Transverse colon (tissue), 4 donors: ENCODE measurements around the gene ALK. TPM values are rescaled to one million over a fixed set of nuclear protein-coding genes. Genes with fewer than 3 reads are reported as not detected.

Source experiments
- DNase-seq: peaks from one replicate; pipeline ENCODE4 v3.0.0-alpha.2; 2019
- H3K27ac ChIP-seq, 4 donors: fragments of 200-600 bp; sonication (generic); 2 replicates each; pipeline ENCODE4 v1.5.1; 2016 to 2018; ENCODE audit warnings: inconsistent platforms in 4 of 4
- H3K27me3 ChIP-seq: fragments of 200-600 bp; sonication (generic); 2 replicates; pipeline ENCODE4 v1.5.1; 2017; ENCODE audit warnings: inconsistent platforms
- H3K36me3 ChIP-seq, 4 donors: fragments of 200-600 bp; sonication (generic); 2 replicates each; pipeline ENCODE4 v1.5.1; 2017 to 2019; ENCODE audit warnings: inconsistent platforms in 4 of 4
- H3K4me1 ChIP-seq, 4 donors: fragments of 200-600 bp; sonication (generic); 2 replicates each; pipeline ENCODE4 v1.5.1; 2017 to 2020; ENCODE audit warnings: inconsistent platforms in 4 of 4
- H3K4me3 ChIP-seq, 4 donors: fragments of 200-600 bp; sonication (generic); 1 replicate in 1 of 4; 2 replicates in 3 of 4; pipeline versions ENCODE4 v1.5.1 to v1.6.1; 2017 to 2019; ENCODE audit warnings: inconsistent platforms in 4 of 4
- H3K9me3 ChIP-seq, 2 donors: fragments of 200-600 bp; sonication (generic); 2 replicates each; pipeline ENCODE4 v1.5.1; 2017 to 2019; ENCODE audit warnings: inconsistent platforms in 2 of 2
- EP300 ChIP-seq: sonication (generic); formaldehyde crosslinking; IDR thresholded peaks from one replicate; pipeline ENCODE4 v1.6.1; 2017; ENCODE audit warnings: antibody characterized with exemption, low read depth
- POLR2A ChIP-seq: fragments of 450-650 bp; IDR thresholded peaks from one replicate; pipeline ENCODE4 v1.6.1; 2016; ENCODE audit warnings: antibody characterized with exemption, mild to moderate bottlenecking, moderate library complexity
- POLR2AphosphoS5 ChIP-seq, 3 donors: sonication (generic); formaldehyde crosslinking; IDR thresholded peaks; one replicate each; pipeline ENCODE4 v1.6.1; 2016; ENCODE audit warnings: antibody characterized with exemption in 3 of 3
- WGBS, 2 donors: methylation state at CpG; one replicate each; pipeline ENCODE4 v1.1.5; 2018; ENCODE audit warnings: low coverage in 1 of 2; 5-methylcytosine and 5-hydroxymethylcytosine counted together
- in situ Hi-C, 4 donors: fragments of 200-750 bp; cut with MboI; loops; one replicate each; pipeline versions ENCODE4 v1.15.0 to v1.15.1; 2017; ENCODE audit warnings: low sequenced_read_pairs in 3 of 4, low pct_ligation_motif_present in 1 of 4, low pct_unique_long_range_greater_than_20kb in 1 of 4
- intact Hi-C: fragments of 100-400 bp; cut with DNase I; formaldehyde crosslinking; loops from one replicate; pipeline ENCODE4 v1.15.1; 2023; ENCODE audit warnings: low total_unique reads
- total RNA-seq, 4 donors: library from RNA; depleted of rRNA; stranded (reverse); fragments of >200 nt; gene quantifications; one replicate each; pipeline ENCODE4 v1.1.0, GENCODE V29; 2016
- TF ChIP-seq, protein P1 (sequence below), 5 experiments: fragments of 200-600 bp in 3 of 5; fragments of 450-650 bp in 2 of 5; sonication (generic) in 3 of 5; IDR thresholded peaks; 1 replicate in 2 of 5; 2 replicates in 3 of 5; pipeline ENCODE4 v1.5.1; 2016 to 2017; ENCODE audit warnings: antibody characterized with exemption in 5 of 5, inconsistent platforms in 3 of 5, mild to moderate bottlenecking in 2 of 5, moderate library complexity in 1 of 5

Gene ALK
- total RNA-seq, 4 donors from 2014 or later: 0.32 to 0.82 TPM; not detected in 2

DNA sequence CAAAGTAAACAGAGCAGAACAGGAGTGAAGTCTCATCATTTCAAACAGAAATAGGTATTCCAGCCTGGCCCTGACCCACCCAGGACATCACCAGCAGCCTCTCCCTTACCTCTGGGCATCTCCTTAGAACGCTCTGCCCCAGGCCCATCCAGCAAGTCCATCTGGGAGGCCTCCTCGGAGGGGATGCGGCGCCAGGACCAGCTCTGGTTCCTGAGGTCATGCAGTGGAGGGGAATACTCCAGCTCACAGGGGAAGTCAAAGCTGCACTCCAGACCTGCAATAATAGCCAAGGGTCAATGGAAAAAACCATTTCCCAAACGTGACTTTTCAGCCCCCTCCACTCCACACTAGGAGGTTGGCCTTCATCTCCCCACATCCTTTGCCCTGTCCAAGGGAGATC is 226.6 kb downstream of the ALK start:
- Histone ChIP-seq H3K36me3 (no peaks in the 10 kb centered on the region), H3K27me3 (no peaks in the 10 kb centered on the region), H3K4me1 (no peaks in the 10 kb centered on the region), H3K4me3 (no peak overlapping the region), H3K9me3 (no peaks in the 10 kb centered on the region), H3K27ac (no peak overlapping the region)
- intact Hi-C loops (no loop called here), in situ Hi-C loops (no loop called here)
- WGBS, 2 donors: 85% methylated on average over 5 of the region's 5 CpGs; no CpG with 5 or more reads in 1 of the 2 donors
- DNase-seq: no peak
- TF ChIP-seq EP300: no peak
- no peak for TF ChIP-seq POLR2AphosphoS5 (IDR thresholded peaks at IDR 0.05)
- no peak for TF ChIP-seq POLR2A
- TF ChIP-seq, protein P1, sequence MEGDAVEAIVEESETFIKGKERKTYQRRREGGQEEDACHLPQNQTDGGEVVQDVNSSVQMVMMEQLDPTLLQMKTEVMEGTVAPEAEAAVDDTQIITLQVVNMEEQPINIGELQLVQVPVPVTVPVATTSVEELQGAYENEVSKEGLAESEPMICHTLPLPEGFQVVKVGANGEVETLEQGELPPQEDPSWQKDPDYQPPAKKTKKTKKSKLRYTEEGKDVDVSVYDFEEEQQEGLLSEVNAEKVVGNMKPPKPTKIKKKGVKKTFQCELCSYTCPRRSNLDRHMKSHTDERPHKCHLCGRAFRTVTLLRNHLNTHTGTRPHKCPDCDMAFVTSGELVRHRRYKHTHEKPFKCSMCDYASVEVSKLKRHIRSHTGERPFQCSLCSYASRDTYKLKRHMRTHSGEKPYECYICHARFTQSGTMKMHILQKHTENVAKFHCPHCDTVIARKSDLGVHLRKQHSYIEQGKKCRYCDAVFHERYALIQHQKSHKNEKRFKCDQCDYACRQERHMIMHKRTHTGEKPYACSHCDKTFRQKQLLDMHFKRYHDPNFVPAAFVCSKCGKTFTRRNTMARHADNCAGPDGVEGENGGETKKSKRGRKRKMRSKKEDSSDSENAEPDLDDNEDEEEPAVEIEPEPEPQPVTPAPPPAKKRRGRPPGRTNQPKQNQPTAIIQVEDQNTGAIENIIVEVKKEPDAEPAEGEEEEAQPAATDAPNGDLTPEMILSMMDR (IDR thresholded peaks at IDR 0.05): no peak

- TF ChIP-seq POLR2AphosphoS5 (IDR thresholded peaks at IDR 0.05) (no peak), EP300 (no peak), POLR2A (no peak)
- TF ChIP-seq, protein P1 (IDR thresholded peaks at IDR 0.05): no peak
- no peak overlapping the region for H3K27ac ChIP-seq
- H3K27me3 ChIP-seq: no peaks in the 10 kb centered on the region
- no peaks in the 10 kb centered on the region for H3K9me3 ChIP-seq
- DNase-seq: no peak
- 93 to 96% methylated on average over 2 of the region's 2 CpGs for WGBS, 2 donors
- in situ Hi-C loops: no loop called here
- H3K4me1 ChIP-seq: no peaks in the 10 kb centered on the region
- no peak overlapping the region for H3K4me3 ChIP-seq
- intact Hi-C loops: no loop called here
- no peaks in the 10 kb centered on the region for H3K36me3 ChIP-seq
Observed at GRCh38 chr2:29691391-29691950, 229.9 kb downstream of the ALK start.

GRCh38 chr2:29689666-29690065 is 231.7 kb downstream of the ALK start:
- Histone ChIP-seq H3K27me3 (no peaks in the 10 kb centered on the region), H3K9me3 (no peaks in the 10 kb centered on the region), H3K27ac (no peak overlapping the region), H3K4me1 (no peaks in the 10 kb centered on the region), H3K36me3 (no peaks in the 10 kb centered on the region), H3K4me3 (no peak overlapping the region)
- intact Hi-C loops: no loop called here
- WGBS, 2 donors: 86 to 93% methylated on average over 3 to 5 of the region's 5 CpGs
- in situ Hi-C loops: no loop called here
- TF ChIP-seq, protein P1 (IDR thresholded peaks at IDR 0.05): no peak
- TF ChIP-seq EP300: no peak
- no peak for DNase-seq

DNA sequence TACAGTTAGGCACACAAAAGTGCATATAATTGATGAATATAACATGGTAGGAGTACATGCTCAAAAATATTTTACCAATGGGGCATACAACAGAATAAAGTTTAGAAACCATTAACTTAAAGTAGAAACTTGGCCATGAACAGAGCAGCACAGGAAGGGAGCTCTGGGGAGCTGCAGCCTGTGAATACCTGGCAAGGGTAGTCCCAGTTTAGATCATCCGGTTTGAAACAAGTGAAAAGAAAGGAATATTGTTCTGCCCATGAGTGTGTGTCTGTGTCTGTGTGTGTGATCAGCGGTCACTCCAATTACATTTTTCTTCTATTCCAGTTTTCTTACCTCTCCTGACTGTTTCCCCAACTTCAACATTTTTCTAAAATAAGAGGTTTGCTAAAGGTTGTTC is 233.0 kb downstream of the ALK start:
- DNase-seq: no peak
- no peak for TF ChIP-seq POLR2A
- TF ChIP-seq, protein P1 (IDR thresholded peaks at IDR 0.05): no peak
- TF ChIP-seq EP300: no peak
- TF ChIP-seq POLR2AphosphoS5 (IDR thresholded peaks at IDR 0.05): no peak
- intact Hi-C loops (no loop called here), in situ Hi-C loops (no loop called here)
- Histone ChIP-seq H3K27ac (no peak overlapping the region), H3K9me3 (no peaks in the 10 kb centered on the region), H3K36me3 (no peaks in the 10 kb centered on the region), H3K4me1 (no peaks in the 10 kb centered on the region), H3K27me3 (no peaks in the 10 kb centered on the region), H3K4me3 (no peak overlapping the region)
- WGBS, 2 donors: 33 to 61% methylated on average over 2 of the region's 2 CpGs
